GM19193 (cell line): ENCODE data around the gene MAS1L.

Source experiments
- POLR2A ChIP-seq: IDR thresholded peaks from 4 replicates; pipeline ENCODE4 v1.6.1; 2011; ENCODE audit not compliant: insufficient read depth, insufficient read length; ENCODE audit errors: extremely low read depth

Gene MAS1L

GRCh38 chr6:29487660-29488059 lies at the start of gene MAS1L:
TSS of gene MAS1L (minus strand) at chr6:29487956. CDS start at chr6:29487902, 54 bp downstream.
- TF ChIP-seq POLR2A = no peak

- no peak for TF ChIP-seq POLR2A
Measured at GRCh38 chr6:29532320-29532951, 44.7 kb upstream of the MAS1L start.

DNA sequence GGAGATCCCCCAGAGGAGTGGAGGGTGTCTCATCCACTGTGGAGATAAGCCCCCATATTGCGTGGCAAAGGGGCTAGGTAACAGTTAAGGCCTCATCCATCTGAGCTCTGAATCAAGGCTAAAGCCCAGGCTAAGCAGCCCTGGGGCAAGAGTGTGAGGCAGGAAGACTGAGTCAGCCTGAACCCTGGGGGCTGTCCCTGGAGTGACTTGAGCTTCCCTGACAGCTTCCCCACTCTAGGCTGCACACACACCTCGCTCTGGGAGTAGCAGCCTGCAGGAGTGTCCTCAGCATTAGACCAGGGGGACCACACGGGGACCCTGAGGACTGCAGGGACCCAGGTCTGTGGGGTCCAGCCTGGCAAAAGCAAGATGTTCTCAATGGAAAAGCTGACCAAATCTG lies 43.9 kb upstream of the MAS1L start:
- no peak for TF ChIP-seq POLR2A

GRCh38 chr6:29530671-29531310 lies 43.0 kb upstream of the MAS1L start:
- no peak for TF ChIP-seq POLR2A

DNA sequence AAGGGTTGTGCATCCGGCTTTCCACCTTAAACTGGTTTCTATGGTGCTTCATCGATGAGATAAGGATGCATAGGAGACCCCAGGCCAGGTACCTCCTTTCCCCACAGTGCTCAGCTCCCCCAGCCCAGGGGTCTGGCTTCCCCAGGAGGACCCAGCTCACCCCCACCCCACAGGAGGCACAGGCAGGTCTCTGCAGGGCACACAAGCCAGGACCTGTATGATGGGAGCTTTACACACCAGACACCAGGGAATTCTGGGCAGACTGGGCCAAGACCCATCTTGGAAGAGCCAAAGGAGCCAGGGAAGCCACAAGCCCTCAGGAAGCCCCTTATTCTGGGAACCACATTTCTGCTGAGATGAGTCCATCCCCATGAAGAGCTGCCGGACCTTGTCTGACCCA lies 42.2 kb upstream of the MAS1L start:
- no peak for TF ChIP-seq POLR2A

DNA sequence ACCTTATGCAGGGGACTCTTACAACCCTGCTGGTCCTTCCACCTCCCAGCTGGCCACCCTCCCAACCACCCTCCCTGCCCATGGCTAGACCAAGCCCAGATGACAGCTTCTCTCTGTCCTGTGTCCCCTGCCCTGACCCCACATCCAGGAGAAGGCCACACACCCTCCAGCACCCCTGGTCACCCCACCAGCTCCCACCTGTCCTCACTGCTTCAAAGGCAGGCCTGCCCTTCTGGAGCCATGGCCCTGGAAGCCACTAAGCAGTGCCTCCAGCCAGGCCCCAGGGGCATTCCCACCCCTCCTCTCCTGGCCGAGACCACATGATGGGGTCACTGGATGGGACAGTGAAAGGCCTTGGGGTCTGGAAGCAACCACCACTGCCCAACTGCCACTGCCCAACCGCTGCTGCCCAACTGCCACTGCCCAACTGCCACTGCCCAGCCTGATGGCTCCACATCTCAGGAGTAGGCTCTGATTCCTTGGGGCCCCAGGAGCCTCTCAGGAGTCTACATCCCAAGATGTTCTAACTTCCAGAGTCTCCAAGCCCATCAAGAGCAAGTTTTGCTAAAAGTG lies 41.3 kb upstream of the MAS1L start:
- TF ChIP-seq POLR2A = no peak

- no peak for TF ChIP-seq POLR2A
Measured at GRCh38 chr6:29528300-29528931, 40.7 kb upstream of the MAS1L start.

DNA sequence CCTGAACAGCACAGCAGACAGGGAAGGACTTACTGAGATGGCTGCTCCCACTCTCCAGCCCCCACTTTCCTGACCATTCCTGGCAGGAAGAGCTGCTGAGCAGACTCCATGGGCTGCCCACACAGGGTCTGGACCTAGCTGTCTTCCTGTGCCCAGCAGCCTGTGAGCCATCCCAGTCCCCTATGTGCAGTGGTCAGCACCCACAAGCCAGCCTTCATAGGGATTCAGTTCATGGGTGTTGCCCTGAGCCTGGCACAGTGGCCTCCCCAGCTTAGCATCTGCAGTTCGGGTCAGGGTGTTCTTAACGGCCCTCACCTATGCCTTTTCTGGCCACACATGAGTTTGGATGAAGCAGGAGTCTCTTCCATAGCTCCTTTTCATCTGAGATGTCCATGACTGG lies 39.8 kb upstream of the MAS1L start:
- TF ChIP-seq POLR2A = no peak

- TF ChIP-seq POLR2A = no peak
Measured at GRCh38 chr6:29527126-29527525, 39.4 kb upstream of the MAS1L start.

DNA sequence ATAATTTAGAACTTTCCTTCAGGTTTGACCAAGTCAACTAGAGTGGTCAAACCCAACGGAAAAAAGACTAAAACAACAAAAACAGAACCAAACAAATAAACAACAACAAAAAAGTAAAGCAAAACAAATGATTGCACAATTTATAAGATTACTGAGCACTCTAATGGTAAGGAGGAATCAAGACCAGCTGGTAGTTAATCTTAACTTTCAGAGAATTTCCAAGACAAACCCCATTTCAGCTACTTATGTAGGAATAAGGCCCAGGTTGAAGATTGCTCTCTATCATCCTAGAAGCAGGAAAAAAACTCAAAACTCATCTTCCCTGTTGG lies 37.5 kb upstream of the MAS1L start:
- TF ChIP-seq POLR2A = no peak

GRCh38 chr6:29524444-29525310 lies 36.9 kb upstream of the MAS1L start:
- no peak for TF ChIP-seq POLR2A

- no peak for TF ChIP-seq POLR2A
Measured at GRCh38 chr6:29524044-29524443, 36.3 kb upstream of the MAS1L start.

DNA sequence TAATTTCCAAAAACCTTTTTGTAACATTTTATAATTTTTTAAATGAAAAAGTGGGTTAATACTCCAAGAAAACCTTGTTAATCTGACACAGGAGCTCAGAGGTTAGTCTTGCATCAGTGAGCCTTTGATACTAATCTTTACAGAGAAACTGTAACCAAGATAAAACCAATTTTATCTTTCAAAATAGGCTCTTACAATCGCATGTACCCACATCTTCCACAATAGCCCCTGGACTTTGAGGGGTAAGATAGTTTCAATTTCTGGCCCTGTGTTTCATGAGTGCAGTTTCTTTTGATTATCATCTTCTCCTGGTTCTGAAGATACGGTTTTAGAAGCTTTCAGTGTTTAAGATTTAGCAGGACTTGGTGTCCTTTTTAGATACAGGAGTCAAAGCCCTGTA lies 34.5 kb upstream of the MAS1L start:
- TF ChIP-seq POLR2A = no peak

- TF ChIP-seq POLR2A = no peak
Measured at GRCh38 chr6:29521006-29521680, 33.4 kb upstream of the MAS1L start.
